Esophagus mucosa (tissue), 1 donor: ENCODE results near the gene EDARADD. TPM values are rescaled to one million over a fixed set of nuclear protein-coding genes. Genes with fewer than 3 reads are reported as not detected.
"Not testable (repeated sequence)": the region's sequence is repeated elsewhere in the genome, so short reads cannot be mapped to it uniquely, and the experiment has no call there.

Experiments
- ATAC-seq: fragments of 200-7000 bp; cut with Tn5 transposase; one replicate; pipeline ENCODE4 v1.9.1; 2020
- total RNA-seq: library from RNA; stranded (reverse); gene quantifications from one replicate; pipeline ENCODE4 v1.2.4, GENCODE V29; 2023
- donor health status: DM: yes; HTN: yes; CAD: no.

Gene EDARADD
- total RNA-seq, 1 donor from 2014 or later = 4.3 TPM

DNA sequence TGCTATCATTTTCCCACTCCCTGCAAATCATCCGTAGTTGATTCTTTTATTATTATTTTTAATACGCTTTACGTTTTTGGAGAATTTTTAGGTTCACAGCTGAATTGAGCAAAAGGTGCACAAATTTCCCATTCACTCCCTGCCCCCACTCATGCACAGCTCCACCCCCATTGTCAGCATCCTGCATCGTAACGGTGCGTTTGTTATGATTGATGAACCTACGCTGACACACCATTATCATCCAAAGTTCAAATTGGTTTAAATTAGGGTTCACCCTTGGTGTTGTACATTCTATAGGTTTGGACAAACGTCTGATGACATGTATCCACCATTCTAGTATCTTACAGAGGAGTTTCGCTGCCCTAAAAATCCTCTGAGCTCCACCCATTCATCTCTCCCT lies 44.5 kb downstream of the EDARADD start:
- ATAC-seq = no peak

DNA sequence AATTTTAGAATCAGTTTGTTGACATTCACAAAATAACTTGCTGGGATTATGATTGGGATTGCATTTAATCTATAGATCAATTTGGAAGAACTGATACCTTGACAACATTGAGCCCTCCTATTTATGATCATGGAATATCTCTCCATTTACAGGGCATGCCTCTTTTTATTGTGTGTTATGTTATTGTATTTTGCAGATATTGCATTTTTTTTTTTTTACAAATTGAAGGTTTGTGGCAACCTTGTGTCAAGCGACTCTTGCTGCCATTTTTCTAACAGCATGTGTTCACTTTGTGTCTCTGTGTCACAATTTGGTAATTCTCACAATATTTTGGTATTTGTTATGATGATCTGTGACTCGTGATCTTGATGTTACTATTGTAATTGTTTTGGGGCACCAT lies 46.3 kb downstream of the EDARADD start:
- no peak for ATAC-seq

- ATAC-seq = no peak
These were observed 56.7 kb downstream of the EDARADD start for GRCh38 chr1:236450779-236451178.

GRCh38 chr1:236451796-236452373 lies 57.8 kb downstream of the EDARADD start:
- ATAC-seq = no peak

- ATAC-seq = peak; percentile 69
These were observed 61.2 kb downstream of the EDARADD start for GRCh38 chr1:236455243-236455642.

GRCh38 chr1:236457775-236458174 lies 63.7 kb downstream of the EDARADD start:
- no peak for ATAC-seq

GRCh38 chr1:236458996-236459395 lies 64.9 kb downstream of the EDARADD start:
- no peak for ATAC-seq

- no peak for ATAC-seq
These were observed 66.0 kb downstream of the EDARADD start for GRCh38 chr1:236460103-236460502.

- not testable (repeated sequence) for ATAC-seq
These were observed 70.1 kb downstream of the EDARADD start for GRCh38 chr1:236464197-236464596.

- peak; percentile 6 for ATAC-seq
These were observed 71.3 kb downstream of the EDARADD start for GRCh38 chr1:236465231-236465958.

DNA sequence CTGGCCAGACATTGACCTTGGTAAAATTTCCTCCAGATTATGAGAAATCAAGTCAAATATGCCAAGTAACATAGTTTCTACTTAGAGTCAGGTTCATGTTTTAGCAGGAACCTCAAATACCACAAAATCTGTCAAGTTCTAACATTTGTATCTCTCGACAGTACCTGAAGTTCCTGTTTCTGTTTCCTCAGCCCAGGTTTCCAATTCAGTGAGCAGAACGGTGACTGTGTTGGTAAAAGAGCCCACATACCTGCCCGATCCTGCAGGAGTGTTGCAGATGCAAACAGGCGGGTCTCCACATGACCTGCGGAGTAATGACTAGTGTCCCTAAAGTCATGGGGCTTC lies 71.8 kb downstream of the EDARADD start:
- ATAC-seq = peak; percentile 98

DNA sequence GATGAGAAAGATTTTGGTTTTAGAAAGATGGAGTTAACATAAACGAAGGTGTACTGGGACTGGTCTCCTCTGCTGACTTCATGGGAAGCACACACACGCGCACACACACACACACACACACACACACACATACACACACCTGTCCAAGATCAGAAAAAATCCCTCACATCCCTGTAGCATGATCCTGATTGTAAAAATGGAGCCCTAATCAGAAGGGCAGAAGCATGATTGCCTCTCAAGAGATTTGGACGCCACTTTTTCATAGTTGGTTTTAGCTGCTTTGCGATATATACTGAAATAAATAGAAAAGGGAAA lies 73.2 kb downstream of the EDARADD start:
- ATAC-seq = no peak

DNA sequence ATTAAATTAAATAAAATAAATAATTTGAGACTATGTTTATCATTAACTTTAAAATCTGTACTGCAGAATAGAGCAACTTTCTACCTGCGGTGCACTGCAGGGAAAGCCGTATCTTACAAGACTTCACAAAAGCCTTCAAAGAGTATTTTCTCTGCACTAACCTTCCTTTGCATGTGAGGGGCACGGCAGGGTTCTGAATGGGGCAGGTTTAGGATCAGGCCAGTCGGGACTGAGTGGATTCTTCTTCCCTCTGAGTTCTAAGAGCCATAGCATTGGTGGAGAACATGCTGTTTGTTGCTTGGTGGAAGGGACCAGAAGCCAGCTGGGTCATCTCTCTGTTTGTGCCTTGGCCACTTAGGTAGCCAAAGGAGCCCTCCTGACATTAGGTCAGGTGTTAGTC lies 74.5 kb downstream of the EDARADD start:
- no peak for ATAC-seq

DNA sequence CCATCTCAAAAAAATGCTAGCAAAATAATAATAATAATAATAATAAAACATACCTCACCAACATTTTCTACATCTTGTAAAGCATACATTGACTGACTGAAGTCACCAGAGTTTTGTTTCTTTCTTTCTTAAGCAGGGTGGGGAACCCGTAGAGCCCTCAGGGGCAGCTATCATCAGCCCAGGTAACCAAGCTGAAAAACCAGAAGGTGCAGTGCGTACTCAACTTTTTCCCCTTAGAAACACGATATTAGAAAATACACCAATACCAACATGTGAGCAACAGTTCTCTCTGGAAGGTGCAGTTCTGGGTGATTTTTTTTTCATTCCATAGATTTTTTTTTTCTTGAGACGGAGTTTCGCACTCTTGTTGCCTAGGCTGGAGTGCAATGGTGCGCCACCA lies 75.4 kb downstream of the EDARADD start:
- no peak for ATAC-seq

DNA sequence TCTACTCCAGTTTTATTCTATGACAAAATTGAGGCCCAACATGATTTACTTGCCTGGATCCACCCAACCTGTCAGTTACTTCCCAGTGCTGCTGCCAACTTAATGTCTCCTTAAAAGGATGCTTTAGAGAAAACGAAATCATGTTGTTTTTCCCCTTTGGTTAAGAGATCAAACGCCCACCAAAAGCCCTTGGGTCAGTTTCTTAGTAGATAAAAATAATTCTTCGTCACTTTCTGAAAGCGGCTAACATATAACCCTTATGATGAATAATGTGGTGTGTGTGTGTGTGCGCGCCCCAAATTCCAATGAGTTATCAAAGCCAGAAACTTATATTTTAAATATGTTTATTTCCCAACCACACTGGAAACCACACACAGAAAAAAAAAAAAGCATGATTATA lies 77.0 kb downstream of the EDARADD start:
- no peak for ATAC-seq

GRCh38 chr1:236471653-236472052 lies 77.6 kb downstream of the EDARADD start:
- no peak for ATAC-seq

DNA sequence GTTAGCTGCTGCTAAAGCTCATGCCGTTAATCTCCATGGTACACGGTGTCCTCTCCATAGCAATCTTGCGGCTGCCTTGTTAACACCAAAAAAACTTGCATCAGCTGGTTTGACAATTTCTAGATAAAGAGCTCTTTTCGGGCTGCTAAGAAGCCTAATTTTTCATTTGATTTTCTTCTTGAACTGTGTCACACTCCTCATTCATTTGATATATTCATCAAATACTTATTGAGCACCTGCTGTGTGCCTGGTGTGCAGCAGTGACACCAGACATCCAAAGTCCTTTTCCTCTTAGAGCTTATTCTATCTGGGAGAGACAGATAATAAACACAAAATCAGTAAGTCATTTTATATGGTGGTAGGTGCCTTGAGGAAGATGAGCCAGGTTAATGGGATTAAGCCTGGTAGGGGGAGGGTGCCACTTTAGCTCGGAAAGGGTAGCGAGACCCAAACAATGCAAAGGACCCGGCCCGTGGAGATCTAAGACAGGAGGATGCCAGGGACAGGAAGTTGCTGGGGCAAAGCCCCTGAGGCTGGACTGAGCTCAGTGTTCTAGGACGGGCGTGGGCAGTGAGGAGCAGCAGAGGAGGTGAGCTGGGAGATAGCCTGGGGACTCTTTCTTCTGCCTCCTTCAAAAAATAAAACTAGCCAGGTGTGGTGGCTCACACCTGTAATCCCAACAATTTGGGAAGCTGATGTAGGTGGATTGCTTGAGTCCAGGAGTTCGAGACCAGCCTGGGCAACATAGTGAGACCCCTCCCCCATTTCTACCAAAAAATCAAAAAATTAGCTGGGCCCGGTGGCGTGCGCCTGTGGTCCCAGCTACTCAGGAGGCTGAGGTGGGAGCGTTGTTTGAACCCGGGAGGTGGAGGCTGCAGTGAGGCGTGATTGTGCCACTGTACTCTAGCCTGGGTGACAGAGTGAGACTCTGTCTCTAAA lies 79.0 kb downstream of the EDARADD start:
- ATAC-seq = peak; percentile 16

DNA sequence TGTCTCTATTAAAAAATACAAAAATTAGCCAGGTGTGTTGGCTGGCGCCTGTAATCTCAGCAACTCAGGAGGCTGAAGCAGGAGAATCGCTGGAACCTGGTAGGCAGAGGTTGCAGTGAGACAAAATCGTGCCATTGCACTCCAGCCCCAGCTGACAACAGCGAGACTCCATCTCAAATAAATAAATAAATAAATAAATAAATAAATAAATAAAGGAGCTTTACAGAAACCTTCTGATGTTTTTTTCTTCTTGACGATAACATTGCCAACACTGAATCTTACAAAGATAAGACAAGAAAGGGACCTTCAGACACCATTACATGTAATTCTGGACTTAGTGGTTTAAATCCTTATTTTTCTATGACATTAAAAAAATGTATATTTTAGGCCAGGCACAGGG lies 81.9 kb downstream of the EDARADD start:
- ATAC-seq = no peak

- no peak for ATAC-seq
These were observed 86.8 kb downstream of the EDARADD start for GRCh38 chr1:236480758-236481436.

DNA sequence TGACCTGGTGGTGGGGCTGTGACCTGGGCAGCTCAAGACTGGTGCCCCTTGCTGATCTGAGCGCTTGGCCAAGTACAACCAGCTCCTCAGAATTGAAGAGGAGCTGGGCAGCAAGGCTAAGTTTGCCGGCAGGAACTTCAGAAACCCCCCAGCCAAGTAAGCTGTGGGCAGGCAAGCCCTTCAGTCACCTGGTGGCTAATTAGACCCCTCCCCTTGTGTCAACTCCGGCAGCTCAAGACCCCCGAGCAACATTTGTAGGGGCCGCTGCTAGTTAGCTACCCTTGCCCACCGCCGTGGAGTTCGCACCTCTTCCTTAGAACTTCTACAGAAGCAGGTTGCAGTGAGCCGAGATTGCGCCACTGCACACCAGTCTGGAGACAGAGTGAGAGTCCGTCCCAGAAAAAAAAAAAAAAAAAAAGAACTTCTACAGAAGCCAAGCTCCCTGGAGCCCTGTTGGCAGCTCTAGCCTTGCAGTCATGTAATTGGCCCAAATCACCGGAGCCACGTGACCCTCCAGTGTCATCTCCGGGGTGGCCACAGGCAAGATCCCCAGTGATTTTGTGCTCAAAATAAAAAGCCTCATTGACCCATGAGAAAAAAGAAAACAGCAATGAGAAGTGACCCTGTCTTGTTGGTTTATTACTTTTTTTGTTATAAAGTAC lies 90.4 kb downstream of the EDARADD start:
- ATAC-seq = no peak

- no peak for ATAC-seq
These were observed 92.4 kb downstream of the EDARADD start for GRCh38 chr1:236486356-236487002.

DNA sequence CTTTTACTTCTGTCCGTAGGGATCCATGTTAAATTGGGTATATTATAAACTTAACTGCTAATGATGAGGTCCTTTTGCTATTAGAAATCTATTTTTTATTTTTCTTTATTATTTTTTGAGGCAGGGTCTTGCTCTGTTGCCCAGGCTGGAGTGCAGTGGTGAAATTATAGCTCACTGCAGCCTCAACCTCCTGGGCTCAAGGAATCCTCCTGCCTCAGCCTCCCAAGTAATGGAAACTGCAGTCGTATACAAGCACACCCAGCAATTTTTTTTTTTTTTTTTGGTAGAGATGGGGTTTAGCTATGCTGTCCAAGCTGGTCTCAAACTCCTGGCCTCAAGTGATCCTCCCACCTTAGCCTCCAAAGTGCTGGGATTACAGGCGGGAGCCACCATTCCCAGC lies 95.1 kb downstream of the EDARADD start:
- ATAC-seq = not testable (repeated sequence)
